ENCODE results near the gene SH3RF3.

SH3RF3 gene

GRCh38 chr2:109345091-109345490 is 216.1 kb downstream of the SH3RF3 start:
- H3K9me3 ChIP-seq (replicated peaks; ENCODE audit: low read length) = no peaks in the 10 kb centered on the region
- H3K4me3 ChIP-seq (ENCODE audit: low read length) = no peak overlapping the region
- no peak overlapping the region for H3K4me2 ChIP-seq (ENCODE audit: low read length)
- H3K9ac ChIP-seq (ENCODE audit: low read depth, low read length) = no peak overlapping the region
- no peaks in the 10 kb centered on the region for H3K27me3 ChIP-seq (ENCODE audit: control insufficient read depth, insufficient read depth, low read length)
- H3K36me3 ChIP-seq (ENCODE audit: insufficient read depth, low read length) = peaks cover 17% of the 10 kb centered on the region
- H3K4me1 ChIP-seq (ENCODE audit: control insufficient read depth, insufficient read depth, low read length) = peaks cover 15% of the 10 kb centered on the region

GRCh38 chr2:109345653-109346480 is 216.9 kb downstream of the SH3RF3 start:
- Histone ChIP-seq H3K36me3 (ENCODE audit: insufficient read depth, low read length) (peaks cover 17% of the 10 kb centered on the region), H3K4me1 (ENCODE audit: control insufficient read depth, insufficient read depth, low read length) (peaks cover 19% of the 10 kb centered on the region), H3K9ac (ENCODE audit: low read depth, low read length) (no peak overlapping the region), H3K4me3 (ENCODE audit: low read length) (no peak overlapping the region), H3K4me2 (ENCODE audit: low read length) (no peak overlapping the region), H3K9me3 (replicated peaks; ENCODE audit: low read length) (no peaks in the 10 kb centered on the region), H3K27me3 (ENCODE audit: control insufficient read depth, insufficient read depth, low read length) (no peaks in the 10 kb centered on the region)

- H3K9ac ChIP-seq (ENCODE audit: low read depth, low read length) = no peak overlapping the region
- H3K36me3 ChIP-seq (ENCODE audit: insufficient read depth, low read length) = peaks cover 17% of the 10 kb centered on the region
- H3K4me2 ChIP-seq (ENCODE audit: low read length) = no peak overlapping the region
- no peaks in the 10 kb centered on the region for H3K27me3 ChIP-seq (ENCODE audit: control insufficient read depth, insufficient read depth, low read length)
- peaks cover 25% of the 10 kb centered on the region for H3K4me1 ChIP-seq (ENCODE audit: control insufficient read depth, insufficient read depth, low read length)
- no peaks in the 10 kb centered on the region for H3K9me3 ChIP-seq (replicated peaks; ENCODE audit: low read length)
- no peak overlapping the region for H3K4me3 ChIP-seq (ENCODE audit: low read length)
Measured at GRCh38 chr2:109346601-109347228, 217.7 kb downstream of the SH3RF3 start.

- Histone ChIP-seq H3K4me3 (ENCODE audit: low read length) (no peak overlapping the region), H3K4me2 (ENCODE audit: low read length) (no peak overlapping the region), H3K36me3 (ENCODE audit: insufficient read depth, low read length) (peaks cover 17% of the 10 kb centered on the region), H3K9ac (ENCODE audit: low read depth, low read length) (no peak overlapping the region), H3K27me3 (ENCODE audit: control insufficient read depth, insufficient read depth, low read length) (no peaks in the 10 kb centered on the region), H3K9me3 (replicated peaks; ENCODE audit: low read length) (no peaks in the 10 kb centered on the region), H3K4me1 (ENCODE audit: control insufficient read depth, insufficient read depth, low read length) (peaks cover 31% of the 10 kb centered on the region)
Measured at GRCh38 chr2:109347626-109348025, 218.6 kb downstream of the SH3RF3 start.

- no peaks in the 10 kb centered on the region for H3K27me3 ChIP-seq (ENCODE audit: control insufficient read depth, insufficient read depth, low read length)
- peaks cover 31% of the 10 kb centered on the region for H3K4me1 ChIP-seq (ENCODE audit: control insufficient read depth, insufficient read depth, low read length)
- H3K9ac ChIP-seq (ENCODE audit: low read depth, low read length) = no peak overlapping the region
- no peak overlapping the region for H3K4me3 ChIP-seq (ENCODE audit: low read length)
- no peak overlapping the region for H3K4me2 ChIP-seq (ENCODE audit: low read length)
- H3K9me3 ChIP-seq (replicated peaks; ENCODE audit: low read length) = no peaks in the 10 kb centered on the region
- peaks cover 17% of the 10 kb centered on the region for H3K36me3 ChIP-seq (ENCODE audit: insufficient read depth, low read length)
Measured at GRCh38 chr2:109348190-109348589, 219.2 kb downstream of the SH3RF3 start.

- no peaks in the 10 kb centered on the region for H3K9me3 ChIP-seq (replicated peaks; ENCODE audit: low read length)
- peaks cover 31% of the 10 kb centered on the region for H3K4me1 ChIP-seq (ENCODE audit: control insufficient read depth, insufficient read depth, low read length)
- H3K4me3 ChIP-seq (ENCODE audit: low read length) = no peak overlapping the region
- H3K27me3 ChIP-seq (ENCODE audit: control insufficient read depth, insufficient read depth, low read length) = no peaks in the 10 kb centered on the region
- no peak overlapping the region for H3K4me2 ChIP-seq (ENCODE audit: low read length)
- H3K36me3 ChIP-seq (ENCODE audit: insufficient read depth, low read length) = peaks cover 17% of the 10 kb centered on the region
- no peak overlapping the region for H3K9ac ChIP-seq (ENCODE audit: low read depth, low read length)
Measured at GRCh38 chr2:109348671-109349502, 219.9 kb downstream of the SH3RF3 start.

- H3K4me1 ChIP-seq (ENCODE audit: control insufficient read depth, insufficient read depth, low read length) = peaks cover 31% of the 10 kb centered on the region
Measured at GRCh38 chr2:109349503-109350465, 220.8 kb downstream of the SH3RF3 start.

GRCh38 chr2:109350526-109350925 is 221.5 kb downstream of the SH3RF3 start:
- Histone ChIP-seq H3K4me1 (ENCODE audit: control insufficient read depth, insufficient read depth, low read length) (peaks cover 31% of the 10 kb centered on the region), H3K9me3 (replicated peaks; ENCODE audit: low read length) (no peaks in the 10 kb centered on the region), H3K4me2 (ENCODE audit: low read length) (peak overlapping the region; percentile 29), H3K4me3 (ENCODE audit: low read length) (no peak overlapping the region), H3K36me3 (ENCODE audit: insufficient read depth, low read length) (peaks cover 21% of the 10 kb centered on the region), H3K9ac (ENCODE audit: low read depth, low read length) (peak overlapping the region; percentile 51), H3K27me3 (ENCODE audit: control insufficient read depth, insufficient read depth, low read length) (no peaks in the 10 kb centered on the region)

More at GRCh38 chr2:109349503-109350465, 220.8 kb downstream of the SH3RF3 start:
- Histone ChIP-seq H3K4me3 (ENCODE audit: low read length) (no peak overlapping the region), H3K9ac (ENCODE audit: low read depth, low read length) (peak overlapping the region; percentile 51), H3K9me3 (replicated peaks; ENCODE audit: low read length) (no peaks in the 10 kb centered on the region), H3K27me3 (ENCODE audit: control insufficient read depth, insufficient read depth, low read length) (no peaks in the 10 kb centered on the region), H3K36me3 (ENCODE audit: insufficient read depth, low read length) (peaks cover 21% of the 10 kb centered on the region), H3K4me2 (ENCODE audit: low read length) (peak overlapping the region; percentile 29)

GRCh38 chr2:109351164-109351756 is 222.3 kb downstream of the SH3RF3 start:
- Histone ChIP-seq H3K4me2 (ENCODE audit: low read length) (peak overlapping the region; percentile 35), H3K9me3 (replicated peaks; ENCODE audit: low read length) (no peaks in the 10 kb centered on the region), H3K4me3 (ENCODE audit: low read length) (peak overlapping the region; percentile 15), H3K27me3 (ENCODE audit: control insufficient read depth, insufficient read depth, low read length) (no peaks in the 10 kb centered on the region), H3K9ac (ENCODE audit: low read depth, low read length) (peak overlapping the region; percentile 51), H3K4me1 (ENCODE audit: control insufficient read depth, insufficient read depth, low read length) (peaks cover 31% of the 10 kb centered on the region), H3K36me3 (ENCODE audit: insufficient read depth, low read length) (peaks cover 21% of the 10 kb centered on the region)

GRCh38 chr2:109352056-109352897 is 223.3 kb downstream of the SH3RF3 start:
- Histone ChIP-seq H3K4me1 (ENCODE audit: control insufficient read depth, insufficient read depth, low read length) (peaks cover 31% of the 10 kb centered on the region), H3K4me3 (ENCODE audit: low read length) (no peak overlapping the region), H3K4me2 (ENCODE audit: low read length) (no peak overlapping the region), H3K27me3 (ENCODE audit: control insufficient read depth, insufficient read depth, low read length) (no peaks in the 10 kb centered on the region), H3K9me3 (replicated peaks; ENCODE audit: low read length) (no peaks in the 10 kb centered on the region), H3K9ac (ENCODE audit: low read depth, low read length) (no peak overlapping the region), H3K36me3 (ENCODE audit: insufficient read depth, low read length) (peaks cover 24% of the 10 kb centered on the region)

Data from skeletal muscle satellite cell (primary cell).